GM19452 (cell line): ENCODE measurements around the gene EXT2.

Source experiments
- ATAC-seq: cut with Tn5 transposase; IDR thresholded peaks from one replicate; pipeline ENCODE4 v1.9.1; 2021; ENCODE audit not compliant: unreplicated experiment

The EXT2 gene

DNA sequence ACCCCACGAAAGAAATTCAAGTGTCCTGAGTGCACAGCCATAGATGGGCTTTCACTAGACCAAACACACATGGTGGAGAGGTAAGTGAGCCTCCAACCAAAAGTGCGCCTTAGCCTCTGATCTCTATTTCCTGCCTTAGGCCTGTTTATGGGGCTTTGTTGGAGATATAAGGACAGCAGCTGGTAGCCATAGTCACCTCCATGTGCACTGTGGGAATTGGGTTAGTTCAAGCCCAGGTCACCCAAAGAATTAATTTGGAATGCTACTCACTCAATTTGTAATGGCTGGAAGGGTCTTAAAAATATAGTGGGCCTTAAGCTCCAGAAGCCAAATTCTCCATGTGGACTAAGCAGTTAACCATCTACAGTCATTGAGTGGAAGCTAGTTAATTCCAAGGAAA is 140.8 kb downstream of the EXT2 start:
- no peak for ATAC-seq

- no peak for ATAC-seq
Measured at GRCh38 chr11:44237156-44237555, 141.7 kb downstream of the EXT2 start.

GRCh38 chr11:44241851-44242250 is 146.4 kb downstream of the EXT2 start:
- ATAC-seq = no peak

DNA sequence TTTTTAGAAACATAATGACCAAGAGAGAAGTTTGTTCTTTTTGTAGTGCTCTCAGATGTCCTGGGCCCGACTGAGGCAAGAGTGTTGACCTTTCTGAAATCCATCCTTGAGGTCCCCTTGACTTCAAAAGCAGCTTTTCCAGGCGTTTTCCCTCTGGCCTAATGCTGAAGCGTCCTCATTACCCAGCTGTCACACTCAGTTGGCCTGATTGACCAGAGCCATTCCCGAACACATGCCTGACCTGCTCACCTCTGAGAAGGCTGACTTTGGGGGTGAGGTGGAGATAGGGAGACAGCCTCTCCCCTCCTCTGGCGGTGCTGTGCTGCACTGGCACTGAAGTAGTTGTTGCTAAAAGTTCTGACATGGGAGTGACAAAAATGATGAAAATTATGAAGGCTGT is 147.6 kb downstream of the EXT2 start:
- ATAC-seq = no peak

DNA sequence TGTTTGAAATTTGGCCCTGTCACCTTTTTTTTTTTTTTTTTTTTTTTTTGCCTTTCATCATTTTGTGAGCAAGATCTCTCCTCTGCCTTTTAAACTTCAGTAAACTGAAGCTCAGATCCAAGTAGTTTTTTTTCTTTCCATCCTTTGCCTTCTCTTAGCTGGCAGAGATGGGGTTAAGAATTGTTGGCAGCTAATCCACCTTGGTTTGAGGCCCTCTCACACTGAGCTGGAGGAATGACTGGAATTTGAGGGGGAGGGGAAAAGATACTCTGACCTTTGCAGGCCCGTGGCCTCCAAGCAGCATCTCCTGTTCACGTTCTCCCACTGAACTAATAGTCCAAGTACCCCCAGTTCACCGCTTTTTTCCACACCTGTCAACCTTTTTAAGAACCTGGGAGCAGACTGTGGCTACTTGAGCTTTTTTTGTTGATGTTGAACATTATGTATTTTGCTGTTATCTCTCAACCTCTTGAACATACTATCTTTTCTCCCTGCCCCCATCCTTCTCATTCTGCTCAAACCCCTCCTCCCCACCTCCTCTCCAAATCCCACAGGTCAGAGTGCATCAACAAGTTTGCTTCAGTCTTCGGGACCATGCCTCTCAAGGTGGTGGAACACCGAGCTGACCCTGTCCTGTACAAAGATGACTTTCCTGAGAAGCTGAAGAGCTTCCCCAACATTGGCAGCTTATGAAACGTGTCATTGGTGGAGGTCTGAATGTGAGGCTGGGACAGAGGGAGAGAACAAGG is 148.3 kb downstream of the EXT2 start:
- no peak for ATAC-seq

GRCh38 chr11:44244639-44245310 is 149.3 kb downstream of the EXT2 start:
- ATAC-seq = no peak

DNA sequence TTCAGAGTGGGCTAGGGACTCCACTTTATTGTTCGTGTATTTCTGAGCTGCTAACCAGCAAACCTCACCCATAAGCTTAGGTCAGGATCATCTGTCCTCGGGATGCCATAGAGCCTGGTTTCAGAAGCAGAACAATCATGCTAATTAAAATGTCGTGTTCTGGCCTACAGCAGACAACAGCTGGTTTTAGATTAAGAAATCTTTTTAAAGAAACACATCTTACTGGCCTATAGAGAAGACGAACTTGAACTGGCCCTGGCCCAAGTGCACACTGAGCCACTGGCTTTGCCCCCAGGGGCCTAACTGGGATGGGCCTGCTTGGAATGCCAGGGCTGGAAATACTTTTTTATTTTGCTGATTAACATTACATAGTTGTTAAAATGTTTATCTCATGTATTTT is 151.2 kb downstream of the EXT2 start:
- no peak for ATAC-seq

DNA sequence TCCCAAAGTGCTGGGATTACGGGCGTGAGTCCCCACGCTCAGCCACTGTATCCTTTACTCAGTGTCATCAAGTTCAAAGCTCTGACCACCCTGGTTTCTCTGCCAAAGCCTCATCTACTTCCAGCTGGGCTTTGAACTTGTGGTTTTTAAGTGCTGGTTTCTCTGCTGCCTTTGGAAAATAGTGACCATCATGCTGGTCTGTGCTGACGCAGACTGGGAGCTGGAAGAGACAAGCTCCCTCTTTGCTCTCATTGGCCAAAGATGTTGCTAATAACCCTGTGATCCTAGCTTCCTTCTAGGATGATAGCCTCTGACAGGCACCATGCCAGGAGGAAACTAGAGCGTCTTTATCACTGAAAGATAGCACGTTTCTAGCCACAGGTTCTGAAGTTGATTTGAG is 152.0 kb downstream of the EXT2 start:
- ATAC-seq = no peak

DNA sequence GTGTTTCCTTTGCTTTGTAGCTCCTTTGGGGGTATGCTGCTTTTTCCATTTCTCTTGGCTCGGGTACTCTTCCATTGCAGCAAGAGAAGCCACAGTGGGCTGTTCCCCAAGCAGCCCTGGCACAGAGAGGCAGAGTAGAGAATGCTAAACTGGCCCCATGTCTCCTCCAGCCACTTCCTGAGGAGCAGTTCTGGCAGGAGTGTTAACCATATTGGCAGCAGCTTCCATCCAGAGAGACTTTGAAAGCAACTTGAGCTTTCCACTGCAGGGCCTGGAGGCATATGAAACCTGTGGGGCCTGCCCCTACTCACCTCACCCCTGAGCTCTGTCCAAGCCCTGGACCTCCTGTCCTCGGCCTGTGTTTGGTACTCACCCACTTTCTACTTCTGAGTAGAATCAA is 152.6 kb downstream of the EXT2 start:
- ATAC-seq = no peak

- ATAC-seq = no peak
Measured at GRCh38 chr11:44250421-44250820, 154.9 kb downstream of the EXT2 start.

GRCh38 chr11:44252999-44253602 is 157.6 kb downstream of the EXT2 start:
- no peak for ATAC-seq

DNA sequence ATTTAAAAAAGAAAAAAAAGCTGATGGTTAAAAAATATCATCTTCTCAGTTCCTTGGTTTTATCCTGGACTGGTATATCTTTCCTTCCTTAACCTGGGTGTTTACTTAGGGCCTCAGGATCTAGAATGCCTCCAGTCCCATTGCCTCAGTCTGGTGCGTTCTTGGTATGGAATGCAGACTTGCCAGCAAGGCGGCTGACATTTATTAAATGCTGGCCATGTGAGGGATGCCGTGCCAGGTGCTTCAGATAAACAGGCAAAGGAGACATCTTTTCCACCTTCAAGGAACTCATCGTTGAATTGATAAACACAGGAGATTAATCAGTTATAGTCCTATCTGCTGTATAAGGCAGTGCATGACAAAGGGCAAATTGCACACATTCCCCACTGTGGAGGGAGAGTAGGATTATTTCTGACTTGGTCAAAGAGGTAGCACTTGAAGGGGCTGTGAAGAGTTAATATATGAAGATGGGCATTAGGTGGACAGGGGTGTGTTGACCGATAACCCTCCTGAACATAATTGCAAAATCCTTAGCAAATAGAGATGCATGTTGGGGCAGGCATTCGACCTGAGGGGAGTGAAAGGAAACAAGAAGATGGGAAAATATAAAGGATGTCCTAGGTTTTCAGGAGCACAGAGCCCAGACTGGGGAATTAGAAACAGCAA is 160.1 kb downstream of the EXT2 start:
- no peak for ATAC-seq

DNA sequence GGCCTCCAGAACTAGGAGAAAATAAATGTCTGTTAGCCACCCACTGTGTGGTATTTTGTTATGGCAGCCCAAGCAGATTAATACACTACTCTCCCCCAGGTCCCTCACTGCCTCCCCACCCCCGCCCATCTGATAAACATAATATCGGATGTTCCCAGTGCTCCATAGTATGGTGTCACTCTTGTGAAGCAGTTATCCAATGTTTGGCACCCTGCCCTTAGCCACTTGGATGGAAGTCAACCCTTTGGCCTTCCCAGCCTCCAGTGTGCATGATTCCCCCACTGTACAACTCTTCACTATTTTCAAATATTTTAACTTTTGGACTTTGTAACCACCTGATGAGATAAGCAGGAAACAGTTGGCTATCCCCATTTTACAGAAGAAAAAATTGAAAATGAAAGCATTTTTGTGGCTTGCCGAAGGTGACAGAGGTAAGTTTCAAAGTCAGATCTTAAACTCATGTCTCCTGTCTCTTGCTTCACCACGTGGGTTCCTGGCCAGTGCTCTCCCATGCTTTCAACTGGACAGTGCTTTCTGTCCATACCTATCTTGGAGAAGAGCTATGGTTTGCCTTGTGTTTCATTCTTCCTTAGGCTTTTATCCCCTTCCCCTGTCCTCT is 161.3 kb downstream of the EXT2 start:
- ATAC-seq = no peak

- no peak for ATAC-seq
Measured at GRCh38 chr11:44257338-44258189, 162.1 kb downstream of the EXT2 start.

DNA sequence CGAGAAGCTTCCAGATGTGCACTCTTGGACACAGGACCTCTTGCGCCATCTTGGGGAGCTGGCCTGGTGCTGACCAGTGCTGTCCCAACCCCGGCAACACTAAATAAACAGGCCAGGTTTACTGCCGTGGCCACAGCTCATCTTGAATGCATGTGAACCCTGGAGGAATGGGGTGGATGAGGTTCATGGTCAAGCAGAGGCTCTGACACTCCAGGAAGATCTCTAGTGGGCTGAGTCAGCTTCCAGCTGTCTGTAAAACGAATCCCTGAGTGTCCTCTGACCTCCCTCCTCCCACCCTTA is 162.7 kb downstream of the EXT2 start:
- ATAC-seq = no peak

GRCh38 chr11:44258839-44259420 is 163.5 kb downstream of the EXT2 start:
- no peak for ATAC-seq

DNA sequence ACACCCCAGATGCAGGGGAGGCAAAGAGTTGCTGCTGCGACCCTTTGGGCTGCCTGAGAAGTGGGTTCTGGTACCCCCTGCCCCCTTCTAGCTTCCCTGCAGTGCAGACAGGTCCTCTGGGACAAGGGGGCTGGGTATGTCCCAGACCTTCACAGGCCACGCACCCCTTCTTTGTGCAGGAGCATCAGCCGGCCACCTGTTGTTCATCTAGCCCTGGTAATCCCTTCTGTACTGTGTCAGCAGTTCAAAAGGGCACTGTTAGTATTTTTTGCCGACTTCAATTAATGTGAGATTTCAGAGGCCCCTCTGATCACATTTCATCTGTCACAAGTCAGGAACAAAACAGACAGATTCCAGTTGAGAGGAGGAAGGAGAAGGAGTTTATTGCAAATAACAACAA is 164.6 kb downstream of the EXT2 start:
- ATAC-seq = no peak

DNA sequence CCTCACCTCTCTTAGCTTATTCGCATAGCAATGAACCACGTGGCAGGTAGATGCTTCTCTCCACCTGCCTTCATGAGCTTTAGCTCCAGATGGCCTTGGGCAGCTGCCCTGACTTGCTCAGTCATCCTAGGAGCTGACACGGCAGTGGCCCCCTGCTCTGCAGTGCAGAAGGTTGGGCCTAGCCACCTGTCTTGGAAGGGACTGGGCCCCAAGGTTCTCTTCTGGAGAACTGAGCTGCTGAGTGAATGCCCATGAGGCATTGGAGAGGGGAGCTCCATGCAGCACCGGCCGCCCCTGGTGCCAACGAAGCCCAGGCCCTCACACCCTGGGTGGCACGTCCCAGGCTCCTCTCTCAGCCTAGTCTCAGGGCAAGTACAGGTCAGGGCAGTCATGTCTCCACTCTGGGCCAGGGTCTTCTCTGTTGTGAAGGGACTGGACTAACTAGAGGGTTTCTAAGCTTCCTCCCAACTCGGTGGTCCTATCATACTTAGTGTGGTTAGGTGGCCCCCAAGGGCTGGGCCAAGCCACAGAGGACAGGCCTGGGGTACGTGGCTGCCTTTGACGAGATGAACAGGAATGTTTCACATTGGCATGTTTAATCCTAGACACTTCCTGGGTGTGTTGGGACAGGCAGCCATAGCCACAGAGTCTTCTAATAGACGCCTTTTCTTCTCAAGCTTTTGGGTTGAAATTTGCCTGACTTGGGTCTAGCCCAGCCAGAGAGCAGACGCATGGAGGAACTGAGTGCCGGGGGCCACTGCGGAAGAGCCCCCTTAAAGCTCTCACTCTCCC is 166.5 kb downstream of the EXT2 start:
- ATAC-seq = no peak

- no peak for ATAC-seq
Measured at GRCh38 chr11:44263738-44264437, 168.4 kb downstream of the EXT2 start.
